ENCODE data around the gene MBNL3. TPM values are rescaled to one million over a fixed set of nuclear protein-coding genes. Genes with fewer than 3 reads are reported as not detected.
A peak's percentile ranks its signal among the peaks of the same experiment; 100 is the strongest.

Gene MBNL3
- total RNA-seq, 4 donors from 2014 or later: 13.7 to 59.9 (median 20.3) TPM

- ATAC-seq (ENCODE audit: low FRiP score): no peak
- no peak for TF ChIP-seq CTCF (IDR thresholded peaks at IDR 0.05)
- no peak for DNase-seq (ENCODE audit: low spot score)
These were observed 2.4 kb upstream of the MBNL3 start for GRCh38 chrX:132491191-132491590.

DNA sequence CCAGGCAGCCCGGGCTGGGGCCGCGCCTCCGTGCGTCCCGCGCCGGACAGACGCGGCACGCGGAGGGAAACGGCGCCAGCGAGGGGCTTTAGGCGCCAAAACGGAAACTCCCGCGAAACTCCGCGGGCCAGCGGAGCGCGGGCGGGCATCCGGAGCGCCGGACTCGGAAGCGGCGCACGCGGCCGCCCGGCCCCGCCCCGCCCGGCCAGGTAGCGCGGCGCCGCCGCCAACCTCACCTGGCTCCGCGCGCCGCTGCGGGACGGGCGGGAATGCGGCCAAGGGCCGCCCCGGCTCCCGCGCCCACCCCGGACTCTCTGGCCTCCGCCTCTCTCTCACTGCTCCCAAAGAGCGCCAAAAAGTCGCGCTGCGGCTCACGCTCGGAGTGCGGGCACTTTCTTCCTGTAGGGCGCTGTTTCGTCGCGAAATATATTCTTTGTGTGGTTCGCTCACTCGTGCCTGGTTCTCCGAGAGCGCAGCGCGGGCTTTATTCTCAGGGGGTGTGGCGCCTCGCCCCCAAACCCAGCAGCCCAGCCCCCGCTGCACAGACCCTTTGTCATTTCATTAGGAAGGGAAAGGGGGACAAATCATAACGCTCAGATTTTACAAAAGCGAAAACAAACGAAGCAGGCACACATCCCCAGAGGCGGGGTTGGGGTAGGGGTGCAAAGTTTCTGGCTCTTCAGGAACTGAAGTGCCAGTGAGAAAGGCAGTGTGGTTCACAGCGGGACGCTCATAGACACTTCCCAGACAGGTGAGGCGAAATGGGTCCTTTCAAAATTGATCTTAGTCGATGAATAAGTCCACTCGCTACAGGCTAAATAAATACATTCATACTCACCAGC lies 961 bp upstream of the MBNL3 start:
- ATAC-seq (ENCODE audit: low FRiP score) (peak; percentile 41), DNase-seq (ENCODE audit: low spot score) (no peak)
- TF ChIP-seq CTCF (IDR thresholded peaks at IDR 0.05): no peak

GRCh38 chrX:132488180-132488705 lies 595 bp downstream of the MBNL3 start:
- no peak for TF ChIP-seq CTCF (IDR thresholded peaks at IDR 0.05)
- no peak for ATAC-seq (ENCODE audit: low FRiP score)
- no peak for DNase-seq (ENCODE audit: low spot score)

DNA sequence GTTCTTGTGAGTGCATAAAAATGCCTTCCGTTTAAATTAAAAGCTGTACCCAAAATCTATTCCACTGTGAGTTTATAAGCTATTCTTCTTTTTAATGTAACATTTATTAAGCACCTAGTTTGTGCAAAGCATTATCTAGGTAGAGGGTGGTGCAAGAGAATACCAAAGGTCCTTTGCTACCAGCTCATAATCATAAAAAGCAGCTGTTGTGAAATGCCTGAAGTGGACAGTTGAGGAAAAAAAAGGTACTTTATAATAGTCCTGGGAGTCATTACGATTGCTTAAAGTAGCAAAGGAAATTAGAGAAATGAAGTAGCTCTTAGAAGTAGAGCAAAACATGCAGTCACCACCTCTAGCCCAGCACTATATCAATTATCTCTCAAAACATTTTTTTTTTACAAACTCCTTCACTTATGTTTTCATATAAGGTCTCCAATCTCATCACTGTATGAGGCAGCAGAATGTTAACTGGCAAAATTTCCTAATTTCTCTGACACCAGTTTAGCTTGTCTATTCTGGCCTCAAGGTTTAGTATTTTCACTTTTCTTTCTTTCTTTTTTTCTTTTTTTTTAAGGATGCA lies 2.1 kb downstream of the MBNL3 start:
- ATAC-seq (ENCODE audit: low FRiP score) (no peak), DNase-seq (ENCODE audit: low spot score) (no peak)
- TF ChIP-seq CTCF (IDR thresholded peaks at IDR 0.05): no peak

DNA sequence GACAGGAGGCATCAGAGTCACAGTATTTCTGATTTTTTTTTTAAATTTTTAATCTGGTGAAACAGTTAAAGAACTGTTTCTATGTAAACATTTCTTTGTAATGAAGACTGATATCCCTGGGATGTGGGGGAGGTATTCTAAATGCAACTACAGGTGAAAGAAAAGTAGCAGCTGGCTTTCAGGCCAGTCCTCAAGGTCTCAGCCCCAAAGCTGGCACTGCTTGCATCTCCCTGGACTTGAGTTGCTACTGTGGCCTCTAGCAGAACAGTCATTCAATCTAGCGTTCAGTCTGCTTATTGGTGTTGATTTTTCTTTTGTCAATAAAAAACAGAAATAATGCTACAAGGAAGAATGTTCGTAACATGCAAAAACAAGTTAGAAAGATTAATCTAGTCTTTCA lies 4.9 kb downstream of the MBNL3 start:
- ATAC-seq (ENCODE audit: low FRiP score): no peak
- TF ChIP-seq CTCF (IDR thresholded peaks at IDR 0.05): no peak
- no peak for DNase-seq (ENCODE audit: low spot score)

GRCh38 chrX:132483488-132483887 lies 5.3 kb downstream of the MBNL3 start:
- DNase-seq (ENCODE audit: low spot score) (no peak), ATAC-seq (ENCODE audit: low FRiP score) (no peak)
- no peak for TF ChIP-seq CTCF (IDR thresholded peaks at IDR 0.05)
